GM03348 (cell line): Measurements from ENCODE around the gene TM2D1.
A peak's percentile ranks its signal among the peaks of the same experiment; 100 is the strongest.
"Not testable (repeated sequence)": the region's sequence is repeated elsewhere in the genome, so short reads cannot be mapped to it uniquely, and the experiment has no call there.

Source experiments
- DNase-seq: peaks from one replicate; pipeline ENCODE4 v3.0.0; 2012; ENCODE audit warnings: low spot score

Gene TM2D1

GRCh38 chr1:61718996-61719663 lies 5.8 kb downstream of the TM2D1 start:
- not testable (repeated sequence) for DNase-seq

GRCh38 chr1:61711969-61712368 lies 13.0 kb downstream of the TM2D1 start:
- no peak for DNase-seq

GRCh38 chr1:61711257-61711656 lies 13.7 kb downstream of the TM2D1 start:
- DNase-seq, result not testable (repeated sequence)

- no peak for DNase-seq
Observed at GRCh38 chr1:61709908-61710289, 15.0 kb downstream of the TM2D1 start.

- no peak for DNase-seq
Observed at GRCh38 chr1:61708953-61709907, 15.7 kb downstream of the TM2D1 start.

- no peak for DNase-seq
Observed at GRCh38 chr1:61699911-61700851, 24.8 kb downstream of the TM2D1 start.

- peak; percentile 11 for DNase-seq
Observed at GRCh38 chr1:61692155-61692800, 32.7 kb downstream of the TM2D1 start.

GRCh38 chr1:61687901-61688300 lies 37.0 kb downstream of the TM2D1 start:
- DNase-seq, result no peak

GRCh38 chr1:61682891-61683290 lies 42.0 kb downstream of the TM2D1 start:
- DNase-seq, result no peak

GRCh38 chr1:61680500-61680899 lies 44.4 kb downstream of the TM2D1 start:
- DNase-seq, result no peak

GRCh38 chr1:61676881-61677280 lies 48.1 kb downstream of the TM2D1 start:
- DNase-seq, result not testable (repeated sequence)

- DNase-seq, result no peak
Observed at GRCh38 chr1:61674221-61674620, 50.7 kb downstream of the TM2D1 start.

- no peak for DNase-seq
Observed at GRCh38 chr1:61672376-61672775, 52.6 kb downstream of the TM2D1 start.

GRCh38 chr1:61670445-61670844 lies 54.5 kb downstream of the TM2D1 start:
- DNase-seq, result no peak

GRCh38 chr1:61670016-61670415 lies 54.9 kb downstream of the TM2D1 start:
- DNase-seq, result no peak

- DNase-seq, result no peak
Observed at GRCh38 chr1:61659061-61659460, 65.9 kb downstream of the TM2D1 start.

GRCh38 chr1:61655453-61655852 lies 69.5 kb downstream of the TM2D1 start:
- no peak for DNase-seq

- no peak for DNase-seq
Observed at GRCh38 chr1:61654067-61654466, 70.9 kb downstream of the TM2D1 start.

GRCh38 chr1:61648983-61649742 lies 75.8 kb downstream of the TM2D1 start:
- DNase-seq, result no peak

- no peak for DNase-seq
Observed at GRCh38 chr1:61647142-61647541, 77.8 kb downstream of the TM2D1 start.

GRCh38 chr1:61645476-61645875 lies 79.5 kb downstream of the TM2D1 start:
- DNase-seq, result no peak
